Loucy (cell line): ENCODE results near the gene NME4.

Experiments used
- EZH2phosphoT487 ChIP-seq: fragments of 200-600 bp; IDR thresholded peaks from 2 replicates; pipeline ENCODE4 v1.6.1; 2018; ENCODE audit warnings: antibody characterized with exemption, mild to moderate bottlenecking, moderate library complexity, borderline replicate concordance
- TF ChIP-seq, protein P1 (sequence below): fragments of 200-600 bp; sonication (generic); conservative IDR thresholded peaks from 2 replicates; pipeline ENCODE4 v1.5.1; 2014; ENCODE audit warnings: mild to moderate bottlenecking, antibody characterized with exemption, low read length

DNA sequence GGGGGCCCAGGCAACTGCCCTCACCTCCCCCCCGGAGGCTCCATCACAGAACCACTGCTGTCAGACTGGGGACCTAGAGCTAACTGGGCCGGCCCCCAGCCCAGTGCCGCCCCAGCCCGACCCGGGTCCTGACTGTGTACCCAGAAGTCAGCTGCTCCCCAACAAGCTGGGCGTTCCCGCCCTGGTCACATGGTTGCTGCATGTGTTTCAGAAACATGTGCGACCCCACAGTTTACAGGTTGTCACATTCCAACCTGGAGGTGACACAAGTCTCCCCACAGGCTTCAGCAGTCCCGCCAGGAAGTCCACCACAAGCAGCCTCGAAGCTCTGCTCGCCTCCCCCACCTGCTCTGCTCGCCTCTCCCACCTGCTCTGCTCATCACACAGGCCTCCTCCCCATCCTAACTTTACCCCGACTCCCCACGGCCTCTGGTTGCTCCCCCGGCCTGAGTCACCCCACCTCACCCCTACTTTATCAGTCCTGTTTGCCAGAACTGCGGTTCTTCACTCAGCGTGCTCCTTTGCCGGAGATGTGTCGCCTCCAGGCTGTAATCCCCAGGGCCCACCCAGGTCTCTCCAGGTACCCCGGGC, 27.6 kb upstream of the NME4 start:
- TF ChIP-seq, protein P1, sequence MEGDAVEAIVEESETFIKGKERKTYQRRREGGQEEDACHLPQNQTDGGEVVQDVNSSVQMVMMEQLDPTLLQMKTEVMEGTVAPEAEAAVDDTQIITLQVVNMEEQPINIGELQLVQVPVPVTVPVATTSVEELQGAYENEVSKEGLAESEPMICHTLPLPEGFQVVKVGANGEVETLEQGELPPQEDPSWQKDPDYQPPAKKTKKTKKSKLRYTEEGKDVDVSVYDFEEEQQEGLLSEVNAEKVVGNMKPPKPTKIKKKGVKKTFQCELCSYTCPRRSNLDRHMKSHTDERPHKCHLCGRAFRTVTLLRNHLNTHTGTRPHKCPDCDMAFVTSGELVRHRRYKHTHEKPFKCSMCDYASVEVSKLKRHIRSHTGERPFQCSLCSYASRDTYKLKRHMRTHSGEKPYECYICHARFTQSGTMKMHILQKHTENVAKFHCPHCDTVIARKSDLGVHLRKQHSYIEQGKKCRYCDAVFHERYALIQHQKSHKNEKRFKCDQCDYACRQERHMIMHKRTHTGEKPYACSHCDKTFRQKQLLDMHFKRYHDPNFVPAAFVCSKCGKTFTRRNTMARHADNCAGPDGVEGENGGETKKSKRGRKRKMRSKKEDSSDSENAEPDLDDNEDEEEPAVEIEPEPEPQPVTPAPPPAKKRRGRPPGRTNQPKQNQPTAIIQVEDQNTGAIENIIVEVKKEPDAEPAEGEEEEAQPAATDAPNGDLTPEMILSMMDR: no peak
- no peak for TF ChIP-seq EZH2phosphoT487
